ENCODE data around the gene PPP1R2B.

The PPP1R2B gene

GRCh38 chr5:156879665-156880285 lies 29.7 kb downstream of the PPP1R2B start:
- no peak for DNase-seq (ENCODE audit: low read depth in 2 of 2)

- DNase-seq (ENCODE audit: low read depth in 2 of 2), result no peak
Measured at GRCh38 chr5:156883316-156883875, 33.3 kb downstream of the PPP1R2B start.

GRCh38 chr5:156888520-156888919 lies 38.4 kb downstream of the PPP1R2B start:
- no peak for DNase-seq (ENCODE audit: low read depth in 2 of 2)

GRCh38 chr5:156892223-156892622 lies 42.1 kb downstream of the PPP1R2B start:
- DNase-seq (ENCODE audit: low read depth in 2 of 2), result no peak

GRCh38 chr5:156892864-156893263 lies 42.8 kb downstream of the PPP1R2B start:
- DNase-seq (ENCODE audit: low read depth in 2 of 2), result no peak

GRCh38 chr5:156893517-156893916 lies 43.4 kb downstream of the PPP1R2B start:
- no peak for DNase-seq (ENCODE audit: low read depth in 2 of 2)

GRCh38 chr5:156896546-156896945 lies 46.5 kb downstream of the PPP1R2B start:
- DNase-seq (ENCODE audit: low read depth in 2 of 2), result no peak
